B cell (primary cell): ENCODE results near the gene ZIC2. TPM values are rescaled to one million over a fixed set of nuclear protein-coding genes. Genes with fewer than 3 reads are reported as not detected.

Experiments used
- ATAC-seq: fragments of 200-7000 bp; cut with Tn5 transposase; one replicate; pipeline ENCODE4 v1.10.0; 2021; ENCODE audit warnings: low read depth, mild to moderate bottlenecking, moderate number of reproducible peaks, moderate library complexity
- CTCF ChIA-PET: fragments of 350-600 bp; sonication (Branson Sonifier 250); formaldehyde crosslinking; loops from one replicate; lab custom pipeline; 2021; ENCODE audit warnings: antibody characterized with exemption, inconsistent platforms; lab: Charles Lee
- POLR2A ChIA-PET: fragments of 350-600 bp; sonication (Branson Sonifier 250); formaldehyde crosslinking; loops from one replicate; lab custom pipeline; 2021; ENCODE audit warnings: antibody characterized with exemption; lab: Charles Lee
- DNase-seq: peaks from one replicate; pipeline ENCODE4 v3.0.0; 2013
- H2AFZ ChIP-seq: 2 replicates; pipeline ENCODE4 v1.6.1; 2012; ENCODE audit warnings: mild to moderate bottlenecking, low read depth, low read length; ENCODE audit not compliant: insufficient read depth, poor library complexity, severe bottlenecking
- H3K27ac ChIP-seq, 2 donors: 1 replicate in 1 of 2; 2 replicates in 1 of 2; pipeline ENCODE4 v1.5.1; 2012 to 2013; ENCODE audit warnings: low read length in 2 of 2, mild to moderate bottlenecking in 2 of 2, moderate library complexity in 1 of 2
- H3K27me3 ChIP-seq, 4 experiments: fragments of 200-600 bp in 1 of 4; sonication (generic) in 1 of 4; replicated peaks in 1 of 4; 1 replicate in 2 of 4; 2 replicates in 2 of 4; pipeline versions ENCODE4 v1.6.1 to v1.7.0; 2013 to 2016; ENCODE audit warnings: low read length in 3 of 4, mild to moderate bottlenecking in 2 of 4, mixed read lengths in 1 of 4, moderate library complexity in 1 of 4; ENCODE audit not compliant: insufficient read depth in 4 of 4, control insufficient read depth in 3 of 4; ENCODE audit errors: control extremely low read depth in 1 of 4
- H3K36me3 ChIP-seq, 2 experiments: replicated peaks in 1 of 2; 1 replicate in 1 of 2; 2 replicates in 1 of 2; pipeline versions ENCODE4 v1.6.1 to v1.7.1; 2013; ENCODE audit warnings: low read length in 1 of 2; ENCODE audit not compliant: insufficient read depth in 2 of 2, control insufficient read depth in 1 of 2; ENCODE audit errors: control extremely low read depth in 1 of 2, extremely low read depth in 1 of 2
- H3K4me1 ChIP-seq, 2 donors: fragments of 200-600 bp in 1 of 2; sonication (generic) in 1 of 2; 1 replicate in 1 of 2; 2 replicates in 1 of 2; pipeline versions ENCODE4 v1.5.1 to v1.6.1; 2013 to 2017; ENCODE audit warnings: low read length in 2 of 2; ENCODE audit not compliant: control insufficient read depth in 2 of 2, insufficient read depth in 2 of 2
- H3K4me2 ChIP-seq: replicated peaks from 2 replicates; pipeline ENCODE3; 2012; ENCODE audit warnings: mild to moderate bottlenecking, low read depth, low read length; ENCODE audit not compliant: poor library complexity, severe bottlenecking
- H3K4me3 ChIP-seq, 5 experiments: fragments of 200-600 bp in 1 of 5; sonication (generic) in 1 of 5; 1 replicate in 3 of 5; 2 replicates in 2 of 5; pipeline versions ENCODE4 v1.5.1 to v1.7.0; 2011 to 2016; ENCODE audit warnings: low read length in 4 of 5, mild to moderate bottlenecking in 4 of 5, low read depth in 2 of 5, control low read depth in 1 of 5, moderate library complexity in 1 of 5; ENCODE audit not compliant: insufficient read depth in 1 of 5; ENCODE audit errors: control extremely low read depth in 1 of 5, extremely low read depth in 1 of 5
- H3K79me2 ChIP-seq: fragments of 200-600 bp; sonication (generic); one replicate; pipeline ENCODE4 v1.6.0; 2016; ENCODE audit warnings: low read length; ENCODE audit not compliant: control insufficient read depth, insufficient read depth
- H3K9ac ChIP-seq: fragments of 200-600 bp; sonication (generic); 2 replicates; pipeline ENCODE4 v1.6.1; 2017; ENCODE audit warnings: mild to moderate bottlenecking, low read length, moderate library complexity
- H3K9me3 ChIP-seq, 3 donors: one replicate each; pipeline versions ENCODE4 v1.6.1 to v1.7.1; 2013; ENCODE audit warnings: low read length in 2 of 3; ENCODE audit not compliant: control insufficient read depth in 2 of 3, insufficient read depth in 1 of 3; ENCODE audit errors: control extremely low read depth in 1 of 3
- H4K20me1 ChIP-seq: 2 replicates; pipeline ENCODE4 v1.6.0; 2012; ENCODE audit warnings: mild to moderate bottlenecking, low read length; ENCODE audit not compliant: insufficient read depth, control insufficient read depth, poor library complexity, severe bottlenecking
- H3K27ac Mint-ChIP-seq: one replicate; pipeline ENCODE4 v1.8.0; 2021; ENCODE audit warnings: mixed read lengths
- H3K27me3 Mint-ChIP-seq: one replicate; pipeline ENCODE4 v1.8.0; 2021; ENCODE audit warnings: mixed read lengths
- H3K4me1 Mint-ChIP-seq: one replicate; pipeline ENCODE4 v1.8.0; 2021; ENCODE audit warnings: mixed read lengths
- H3K4me3 Mint-ChIP-seq: one replicate; pipeline ENCODE4 v1.8.0; 2021; ENCODE audit warnings: mixed read lengths
- H3K9me3 Mint-ChIP-seq: one replicate; pipeline ENCODE4 v1.8.0; 2022; ENCODE audit warnings: mixed read lengths; ENCODE audit not compliant: insufficient read depth
- CTCF ChIP-seq: fragments of 200-600 bp; IDR thresholded peaks from one replicate; pipeline ENCODE4 v1.8.0; 2022; ENCODE audit warnings: antibody characterized with exemption, mild to moderate bottlenecking
- EZH2 ChIP-seq: IDR thresholded peaks from 2 replicates; pipeline ENCODE4 v1.6.1; 2012; ENCODE audit warnings: borderline replicate concordance, low read depth, mild to moderate bottlenecking, moderate library complexity, low read length; ENCODE audit not compliant: insufficient read depth, poor library complexity, severe bottlenecking
- WGBS: methylation state at CpG from one replicate; pipeline ENCODE4 v1.1.5; 2013; ENCODE audit warnings: missing lambda C conversion rate; ENCODE audit not compliant: insufficient coverage; 5-methylcytosine and 5-hydroxymethylcytosine counted together
- intact Hi-C: fragments of 100-400 bp; cut with micrococcal nuclease; formaldehyde crosslinking; loops from one replicate; pipeline ENCODE4 v1.10.0; 2022
- polyA plus RNA-seq: library from polyadenylated mRNA; depleted of rRNA; stranded (reverse); fragments of >200 nt; gene quantifications from 2 replicates; pipeline ENCODE4 v1.2.3, GENCODE V29; 2012
- total RNA-seq, 2 donors: library from RNA; stranded (reverse); fragments of 120-200 nt in 1 of 2; gene quantifications; 1 replicate in 1 of 2; 2 replicates in 1 of 2; pipeline versions ENCODE4 v1.2.3 to v1.2.4, GENCODE V29; 2013 to 2022

The ZIC2 gene
- total and polyA plus RNA-seq, 2 donors (not counting 1 experiment from before 2014, with no cell fraction given): not detected

GRCh38 chr13:99980201-99980823 lies 1.3 kb upstream of the ZIC2 start:
- ChIA-PET CTCF (no interaction called here), POLR2A (no interaction called here)
- 3% methylated on average over 51 of the region's 76 CpGs for WGBS
- peak overlapping the region; percentile 18 for H3K9ac ChIP-seq
- Mint-ChIP-seq H3K4me1 (peaks cover 8% of the 10 kb centered on the region), H3K27me3 (peaks cover 52% of the 10 kb centered on the region), H3K27ac (no peak overlapping the region), H3K4me3 (no peak overlapping the region), H3K9me3 (peaks cover 3% of the 10 kb centered on the region)
- peak; percentile 69 for ATAC-seq
- H3K27ac ChIP-seq: no peak overlapping the region
- H3K27me3 ChIP-seq: peaks cover 4 to 84% (median 72%) of the 10 kb centered on the region in 4 experiments
- H3K4me2 ChIP-seq: peak overlapping the region; percentile 82
- DNase-seq: peak; percentile 60
- H3K9me3 ChIP-seq: peaks cover 6 to 67% (median 40%) of the 10 kb centered on the region in 3 donors
- H3K36me3 ChIP-seq: no peaks in the 10 kb centered on the region
- peak overlapping the region; percentile 32 for H2AFZ ChIP-seq
- peak overlapping the region in 4 of 5 experiments; percentile 2 to 45 (median 27) for H3K4me3 ChIP-seq
- H3K4me1 ChIP-seq: peaks cover 21 to 56% of the 10 kb centered on the region in 2 donors
- no peak for TF ChIP-seq CTCF
- no peaks in the 10 kb centered on the region for H4K20me1 ChIP-seq
- intact Hi-C loops: loop anchor here (2.0 kb wide), 1 partner anchor 14 kb away; no protein-coding TSS in a partner anchor
- H3K79me2 ChIP-seq: no peaks in the 10 kb centered on the region

- POLR2A ChIA-PET: no interaction called here
- H3K27ac Mint-ChIP-seq: no peak overlapping the region
- TF ChIP-seq EZH2 (peak; percentile 95), CTCF (no peak)
- peaks cover 21 to 52% of the 10 kb centered on the region in 2 donors for H3K4me1 ChIP-seq
- peak overlapping the region; percentile 32 for H2AFZ ChIP-seq
- H3K9ac ChIP-seq: peak overlapping the region; percentile 53
- H3K27me3 Mint-ChIP-seq: peaks cover 55% of the 10 kb centered on the region
- peaks cover 10% of the 10 kb centered on the region for H3K4me1 Mint-ChIP-seq
- H3K9me3 ChIP-seq: peaks cover 6 to 60% (median 36%) of the 10 kb centered on the region in 3 donors
- H3K27me3 ChIP-seq: peaks cover 4 to 83% (median 69%) of the 10 kb centered on the region in 4 experiments
- CTCF ChIA-PET: no interaction called here
- H3K79me2 ChIP-seq: no peaks in the 10 kb centered on the region
- H3K9me3 Mint-ChIP-seq: peaks cover 5% of the 10 kb centered on the region
- H3K4me3 ChIP-seq: peak overlapping the region in 3 of 5 experiments; percentile 31 to 45 (median 34)
- no peak overlapping the region for H3K27ac ChIP-seq
- peak overlapping the region; percentile 82 for H3K4me2 ChIP-seq
- intact Hi-C loops: loop anchor here (2.0 kb wide), 1 partner anchor 14 kb away; no protein-coding TSS in a partner anchor
- ATAC-seq (peak; percentile 14), DNase-seq (peak; percentile 53)
- H3K36me3 ChIP-seq: no peaks in the 10 kb centered on the region
- 4% methylated on average over 89 of the region's 110 CpGs for WGBS
- no peaks in the 10 kb centered on the region for H4K20me1 ChIP-seq
- peak overlapping the region; percentile 70 for H3K4me3 Mint-ChIP-seq
Observed at GRCh38 chr13:99980824-99981734, 505 bp upstream of the ZIC2 start.
